ENCODE data around the gene CALB2. TPM values are rescaled to one million over a fixed set of nuclear protein-coding genes. Genes with fewer than 3 reads are reported as not detected.

The CALB2 gene
- total RNA-seq, 1 experiment from 2014 or later, result 0.85 TPM

- Mint-ChIP-seq H3K4me3 (no peak overlapping the region), H3K36me3 (ENCODE audit: insufficient read depth in 1 of 3, low read depth in 3 of 3) (peaks cover 0 to 4% (median 3%) of the 10 kb centered on the region in 3 experiments; a peak in 3 of 7 replicates), H3K4me1 (peaks cover 23 to 29% of the 10 kb centered on the region in 2 experiments), H3K9me3 (peaks cover 8 to 12% of the 10 kb centered on the region in 2 experiments; a peak in 3 of 5 replicates), H3K27ac (no peak overlapping the region), H3K27me3 (ENCODE audit: low read depth) (peaks cover 4% of the 10 kb centered on the region)
- no peak overlapping the region for H2AFZ ChIP-seq (ENCODE audit: low read length)
- no peak overlapping the region for H2AK5ac ChIP-seq (ENCODE audit: insufficient read length, low read length)
- H2BK20ac ChIP-seq (ENCODE audit: low read depth, low read length, poor library complexity, severe bottlenecking), result no peak overlapping the region
- no peak overlapping the region for H3K18ac ChIP-seq (ENCODE audit: insufficient read length, low read depth, low read length)
- H4K91ac ChIP-seq (ENCODE audit: insufficient read length, low read depth, low read length), result no peak overlapping the region
- H3K79me2 ChIP-seq (ENCODE audit: insufficient read depth, low read length), result no peaks in the 10 kb centered on the region
- no peak overlapping the region for H3K27ac ChIP-seq (ENCODE audit: insufficient read length, low read depth, low read length)
- TF ChIP-seq CTCF (conservative IDR thresholded peaks at IDR 0.05), result no peak
- no peak overlapping the region for H2BK120ac ChIP-seq (ENCODE audit: low read depth, low read length, poor library complexity, severe bottlenecking)
- no peak overlapping the region for H3K56ac ChIP-seq (ENCODE audit: insufficient read length, low read depth, low read length)
- no peaks in the 10 kb centered on the region; the same call in 1 of the 2 replicates for H3K4me1 ChIP-seq (ENCODE audit: insufficient read depth, low read length)
- H3K27me3 ChIP-seq (ENCODE audit: insufficient read depth, low read length), result no peaks in the 10 kb centered on the region
- H3K14ac ChIP-seq (ENCODE audit: insufficient read depth, low read length), result no peak overlapping the region
- no peak overlapping the region for H2BK5ac ChIP-seq (ENCODE audit: insufficient read length, low read length)
- H3K4me2 ChIP-seq (ENCODE audit: insufficient read depth, insufficient read length, low read length), result no peak overlapping the region
- WGBS (ENCODE audit: extremely low coverage, insufficient read length, low lambda C conversion rate), result no CpG with 5 or more reads among the region's 11 CpGs
- H4K20me1 ChIP-seq (ENCODE audit: control insufficient read depth, insufficient read depth, insufficient read length), result no peaks in the 10 kb centered on the region
- no peak overlapping the region for H3T11ph ChIP-seq (ENCODE audit: low read length)
- H3K23ac ChIP-seq (ENCODE audit: insufficient read length, low read depth, low read length), result no peak overlapping the region
- no peaks in the 10 kb centered on the region for H3K23me2 ChIP-seq (ENCODE audit: insufficient read length, low read depth, low read length, poor library complexity, severe bottlenecking)
- no peak overlapping the region for H4K8ac ChIP-seq (replicated peaks; ENCODE audit: insufficient read length, low read depth, low read length)
- H2BK15ac ChIP-seq (ENCODE audit: low read depth, low read length), result no peak overlapping the region
- H3K79me1 ChIP-seq (ENCODE audit: insufficient read depth, low read depth, low read length, poor library complexity, severe bottlenecking), result no peaks in the 10 kb centered on the region
- H3K9ac ChIP-seq (ENCODE audit: extremely low read depth, insufficient read length, low read length), result no peak overlapping the region
- no peak for DNase-seq
- H2BK12ac ChIP-seq (ENCODE audit: insufficient read length, low read depth, low read length), result no peak overlapping the region
- H3K9me3 ChIP-seq (ENCODE audit: control insufficient read depth, low read depth, low read length), result no peaks in the 10 kb centered on the region
- no peak overlapping the region for H4K5ac ChIP-seq (ENCODE audit: insufficient read length, low read depth, low read length)
- H3K4ac ChIP-seq (ENCODE audit: low read depth, low read length), result no peak overlapping the region
Observed at GRCh38 chr16:71399801-71400563, 41.5 kb downstream of the CALB2 start.
